H1 (cell line): ENCODE data around the gene SYDE1. TPM values are rescaled to one million over a fixed set of nuclear protein-coding genes. Genes with fewer than 3 reads are reported as not detected.

Experiments
- CTCF ChIA-PET: fragments of 300-600 bp; sonication (Branson Sonifier 250); formaldehyde crosslinking; loops from one replicate; lab custom pipeline; 2021; ENCODE audit not compliant: partially characterized antibody; lab: Charles Lee
- POLR2A ChIA-PET: fragments of 300-600 bp; sonication (Branson Sonifier 250); formaldehyde crosslinking; loops from one replicate; lab custom pipeline; 2021; ENCODE audit warnings: inconsistent platforms; ENCODE audit not compliant: partially characterized antibody; lab: Charles Lee
- DNase-seq, 2 experiments: peaks; one replicate each; pipeline versions ENCODE4 v3.0.0 to v3.0.0-alpha.2; 2010 to 2022; ENCODE audit warnings: low spot score in 2 of 2, low read depth in 1 of 2, mixed read lengths in 1 of 2
- FAIRE-seq: peaks from 2 replicates; lab custom pipeline; 2011; peaks lifted over from hg19 to GRCh38; lab: Jason Lieb, UNC
- H2AFZ ChIP-seq: 2 replicates; pipeline ENCODE4 v1.8.1; 2012; ENCODE audit warnings: low read length, inconsistent platforms
- H2AK5ac ChIP-seq: 2 replicates; pipeline ENCODE4 v1.6.1; 2013; ENCODE audit warnings: low read depth, low read length
- H2BK120ac ChIP-seq: replicated peaks from 2 replicates; pipeline ENCODE3; 2013; ENCODE audit warnings: low read depth, low read length, inconsistent platforms
- H2BK12ac ChIP-seq: 2 replicates; pipeline ENCODE4 v1.6.1; 2013; ENCODE audit warnings: low read depth, low read length
- H2BK15ac ChIP-seq: 2 replicates; pipeline ENCODE4 v1.6.1; 2013; ENCODE audit warnings: low read length
- H2BK20ac ChIP-seq: 2 replicates; pipeline ENCODE4 v1.6.1; 2013; ENCODE audit warnings: low read length
- H2BK5ac ChIP-seq: 2 replicates; pipeline ENCODE4 v1.6.1; 2013; ENCODE audit warnings: low read depth, low read length
- H3K14ac ChIP-seq: 2 replicates; pipeline ENCODE4 v1.6.1; 2013; ENCODE audit warnings: inconsistent platforms; ENCODE audit not compliant: insufficient read length
- H3K18ac ChIP-seq: 2 replicates; pipeline ENCODE4 v1.6.1; 2013; ENCODE audit warnings: low read length; ENCODE audit errors: extremely low read depth
- H3K23ac ChIP-seq: 2 replicates; pipeline ENCODE4 v1.6.1; 2013; ENCODE audit warnings: inconsistent platforms; ENCODE audit not compliant: insufficient read length
- H3K23me2 ChIP-seq: 2 replicates; pipeline ENCODE4 v1.6.1; 2013; ENCODE audit warnings: low read depth, low read length
- H3K27ac ChIP-seq: 2 replicates; pipeline ENCODE4 v1.6.1; 2011; ENCODE audit warnings: low read depth, low read length, inconsistent platforms
- H3K27me3 ChIP-seq, 4 experiments: replicated peaks in 1 of 4; 1 replicate in 1 of 4; 2 replicates in 3 of 4; pipeline versions ENCODE4 v1.6.1 to v1.8.1; 2011 to 2013; ENCODE audit warnings: low read length in 3 of 4, mild to moderate bottlenecking in 3 of 4, inconsistent platforms in 2 of 4, mixed read lengths in 2 of 4, moderate library complexity in 1 of 4; ENCODE audit not compliant: control insufficient read depth in 3 of 4, insufficient read depth in 3 of 4; ENCODE audit errors: extremely low read depth in 1 of 4
- H3K36me3 ChIP-seq, 4 experiments: 2 replicates each; pipeline versions ENCODE4 v1.6.1 to v1.8.1; 2011 to 2013; ENCODE audit warnings: mild to moderate bottlenecking in 4 of 4, low read length in 3 of 4, moderate library complexity in 2 of 4, control low read depth in 1 of 4, inconsistent platforms in 1 of 4; ENCODE audit not compliant: insufficient read depth in 4 of 4, control insufficient read depth in 2 of 4
- H3K4ac ChIP-seq: replicated peaks from 2 replicates; pipeline ENCODE3; 2013; ENCODE audit warnings: low read length, low read depth, mixed read lengths, inconsistent platforms; ENCODE audit not compliant: insufficient read length
- H3K4me1 ChIP-seq, 4 experiments: replicated peaks in 1 of 4; 1 replicate in 1 of 4; 2 replicates in 3 of 4; pipeline versions ENCODE4 v1.6.1 to v1.8.1; 2011 to 2013; ENCODE audit warnings: low read length in 3 of 4, inconsistent platforms in 2 of 4, mixed read lengths in 1 of 4; ENCODE audit not compliant: insufficient read depth in 4 of 4, control insufficient read depth in 3 of 4
- H3K4me2 ChIP-seq, 2 experiments: 2 replicates each; pipeline versions ENCODE4 v1.6.1 to v1.8.1; 2011 to 2013; ENCODE audit warnings: low read depth in 2 of 2, low read length in 2 of 2, control low read depth in 1 of 2, inconsistent platforms in 1 of 2, mild to moderate bottlenecking in 1 of 2; ENCODE audit not compliant: insufficient read depth in 1 of 2
- H3K4me3 ChIP-seq, 4 experiments: fragments of 200-600, 300-600 bp in 1 of 4; sonication (generic), shearing (Covaris generic), sonication (Bioruptor Twin) in 1 of 4; 2 replicates each; pipeline versions ENCODE4 v1.5.1 to v1.8.1; 2011 to 2016; ENCODE audit warnings: low read length in 4 of 4, low read depth in 3 of 4, control low read depth in 2 of 4, inconsistent platforms in 2 of 4, mild to moderate bottlenecking in 2 of 4, mixed read lengths in 1 of 4, moderate library complexity in 1 of 4; ENCODE audit not compliant: insufficient read depth in 2 of 4; ENCODE audit errors: extremely low read depth in 1 of 4
- H3K56ac ChIP-seq: replicated peaks from 2 replicates; pipeline ENCODE3; 2013; ENCODE audit warnings: low read depth, mild to moderate bottlenecking, mixed read lengths, low read length, inconsistent platforms; ENCODE audit not compliant: insufficient read length
- H3K79me1 ChIP-seq: 2 replicates; pipeline ENCODE4 v1.6.1; 2013; ENCODE audit warnings: low read depth, low read length, control low read depth
- H3K79me2 ChIP-seq, 2 experiments: 2 replicates each; pipeline versions ENCODE4 v1.6.1 to v1.8.1; 2012 to 2013; ENCODE audit warnings: low read length in 2 of 2, mild to moderate bottlenecking in 2 of 2, inconsistent platforms in 1 of 2; ENCODE audit not compliant: insufficient read depth in 2 of 2, control insufficient read depth in 1 of 2
- H3K9ac ChIP-seq, 4 experiments: replicated peaks in 1 of 4; 1 replicate in 1 of 4; 2 replicates in 3 of 4; pipeline versions ENCODE4 v1.6.1 to v1.8.1; 2011 to 2013; ENCODE audit warnings: low read depth in 3 of 4, low read length in 3 of 4, control low read depth in 2 of 4, mild to moderate bottlenecking in 2 of 4, moderate library complexity in 2 of 4, inconsistent platforms in 1 of 4; ENCODE audit errors: extremely low read depth in 1 of 4
- H3K9me3 ChIP-seq, 2 experiments: 2 replicates each; pipeline versions ENCODE4 v1.6.1 to v1.8.1; 2012 to 2013; ENCODE audit warnings: mild to moderate bottlenecking in 2 of 2, moderate library complexity in 2 of 2, control low read depth in 1 of 2, inconsistent platforms in 1 of 2, low read depth in 1 of 2, low read length in 1 of 2, mixed read lengths in 1 of 2; ENCODE audit not compliant: insufficient read depth in 2 of 2
- H4K20me1 ChIP-seq, 2 experiments: replicated peaks in 1 of 2; 2 replicates each; pipeline versions ENCODE3 to v1.8.1; 2011 to 2013; ENCODE audit warnings: inconsistent platforms in 2 of 2, low read length in 2 of 2, mild to moderate bottlenecking in 1 of 2; ENCODE audit not compliant: insufficient read depth in 2 of 2, control insufficient read depth in 1 of 2
- H4K5ac ChIP-seq: 2 replicates; pipeline ENCODE4 v1.6.1; 2013; ENCODE audit warnings: low read length, low read depth, mixed read lengths, inconsistent platforms; ENCODE audit not compliant: insufficient read length
- H4K8ac ChIP-seq: 2 replicates; pipeline ENCODE4 v1.8.0; 2013; ENCODE audit warnings: mild to moderate bottlenecking, moderate library complexity, low read length, inconsistent platforms; ENCODE audit not compliant: insufficient read depth; ENCODE audit errors: extremely low read depth
- H4K91ac ChIP-seq: replicated peaks from 2 replicates; pipeline ENCODE3; 2013; ENCODE audit warnings: low read length, mixed read lengths, inconsistent platforms; ENCODE audit not compliant: insufficient read length
- BCL11A ChIP-seq, 2 experiments: IDR thresholded peaks; one replicate each; pipeline ENCODE4 v1.6.1; 2011; ENCODE audit warnings: low read depth in 2 of 2, low read length in 2 of 2, mild to moderate bottlenecking in 2 of 2
- CBX5 ChIP-seq: fragments of 300-800, 300-1000 bp; sonication (generic); IDR thresholded peaks from 2 replicates; pipeline ENCODE4 v1.7.1; 2016; ENCODE audit warnings: antibody characterized with exemption, low read length, low read depth
- CHD2 ChIP-seq: IDR thresholded peaks from 2 replicates; pipeline ENCODE4 v1.6.1; 2012; ENCODE audit warnings: low read length, improper control_type of control experiment
- CREB1 ChIP-seq: IDR thresholded peaks from 2 replicates; pipeline ENCODE4 v1.6.1; 2012; ENCODE audit warnings: inconsistent platforms
- CTCF ChIP-seq, 3 experiments: IDR thresholded peaks; 1 replicate in 2 of 3; 2 replicates in 1 of 3; pipeline versions ENCODE4 v1.5.1 to v1.6.1; 2011; ENCODE audit warnings: low read length in 3 of 3, mild to moderate bottlenecking in 3 of 3, inconsistent platforms in 2 of 3, low read depth in 1 of 3, moderate library complexity in 1 of 3; ENCODE audit not compliant: insufficient read depth in 1 of 3; ENCODE audit errors: control extremely low read depth in 1 of 3
- PHF8 ChIP-seq: fragments of 200-600 bp; sonication (generic); conservative IDR thresholded peaks from 2 replicates; pipeline ENCODE4 v1.7.1; 2012; ENCODE audit warnings: low read depth, mild to moderate bottlenecking, inconsistent platforms, low read length, moderate library complexity
- RAD21 ChIP-seq, 2 experiments: IDR thresholded peaks in 1 of 2; conservative IDR thresholded peaks in 1 of 2; 2 replicates each; pipeline ENCODE4 v1.6.1; 2011; ENCODE audit warnings: low read depth in 2 of 2, low read length in 2 of 2, improper control_type of control experiment in 1 of 2, inconsistent platforms in 1 of 2, mild to moderate bottlenecking in 1 of 2, moderate library complexity in 1 of 2
- SP4 ChIP-seq: IDR thresholded peaks from 2 replicates; pipeline ENCODE4 v1.6.1; 2012; ENCODE audit warnings: low read length, inconsistent platforms
- WGBS, 2 experiments: shearing (Covaris generic) in 1 of 2; methylation state at CpG; one replicate each; pipeline versions ENCODE4 v1.1.6 to v1.1.7; 2013 to 2015; ENCODE audit warnings: low lambda C conversion rate in 2 of 2, mixed read lengths in 2 of 2, inconsistent platforms in 1 of 2, low coverage in 1 of 2, missing lambda C conversion rate in 1 of 2; ENCODE audit not compliant: insufficient replicate concordance in 2 of 2, insufficient coverage in 1 of 2, insufficient read length in 1 of 2; ENCODE audit errors: extremely low coverage in 1 of 2, missing lambda C conversion rate in 1 of 2; 5-methylcytosine and 5-hydroxymethylcytosine counted together
- polyA plus RNA-seq, 7 experiments: library from polyadenylated mRNA; depleted of rRNA in 3 of 7; stranded (reverse) in 5 of 7; unstranded in 2 of 7; fragments of >200 nt in 5 of 7; fragments of 200-250 nt in 2 of 7; gene quantifications; 1 replicate in 5 of 7; 2 replicates in 1 of 7; 4 replicates in 1 of 7; pipeline versions ENCODE4 v1.2.1 to v1.2.3, GENCODE V29; 2011 to 2013; ENCODE audit warnings: missing spikeins in 2 of 7, mixed read lengths in 2 of 7
- total RNA-seq: library from RNA; stranded (reverse); fragmentation: NEBNext Ultra II Directional; extraction: Animal tissue kit (Norgen Biotek cat#: 25700); gene quantifications from 2 replicates; pipeline ENCODE4 v1.2.1, GENCODE V29; 2021

SYDE1 gene
- total and polyA plus RNA-seq, 2 of the 8 experiments (the other 6 are each of a cell fraction or from before 2014, with no cell fraction given) = 12.0 to 16.8 TPM

GRCh38 chr19:15091918-15092753 is 15.1 kb upstream of the SYDE1 start:
- Histone ChIP-seq H3K27ac (no peak overlapping the region), H2BK5ac (no peak overlapping the region), H3K4me1 (no peaks in the 10 kb centered on the region), H2BK15ac (no peak overlapping the region), H2AFZ (peak overlapping the region; percentile 93; the same call in 1 of the 2 replicates), H3K4me2 (no peak overlapping the region), H3K4ac (no peak overlapping the region), H3K4me3 (no peak overlapping the region), H3K9ac (no peak overlapping the region), H3K79me1 (no peaks in the 10 kb centered on the region), H4K5ac (no peak overlapping the region), H3K23me2 (no peaks in the 10 kb centered on the region), H3K14ac (no peak overlapping the region), H3K9me3 (no peaks in the 10 kb centered on the region), H4K91ac (no peak overlapping the region), H4K8ac (no peak overlapping the region), H4K20me1 (no peaks in the 10 kb centered on the region), H3K23ac (no peak overlapping the region), H3K18ac (peak overlapping the region; percentile 48; the same call in 1 of the 2 replicates), H2AK5ac (no peak overlapping the region), H3K36me3 (no peaks in the 10 kb centered on the region), H3K27me3 (peaks cover 0 to 3% (median 0%) of the 10 kb centered on the region in 4 experiments; a peak in 1 of 7 replicates), H2BK120ac (no peak overlapping the region), H2BK12ac (no peak overlapping the region), H3K56ac (no peak overlapping the region), H3K79me2 (no peaks in the 10 kb centered on the region), H2BK20ac (no peak overlapping the region)
- DNase-seq (peak in 1 of 2 experiments; percentile 54), FAIRE-seq (no peak)
- CTCF ChIA-PET = interaction anchor here (0.5 to 5.6 kb wide), 35 partner anchors 9 to 1159 kb away, joined by 3 to 42 read pairs (median 3); partner anchors contain the start of gene OR1I1
- POLR2A ChIA-PET = interaction anchor here (0.9 to 1.4 kb wide), 6 partner anchors 9 to 360 kb away, joined by 3 to 5 read pairs (median 3); no protein-coding TSS in a partner anchor
- WGBS, 2 experiments = 65% methylated on average over 11 of the region's 13 CpGs; no CpG with 5 or more reads in 1 of the 2 experiments
- TF ChIP-seq PHF8 (no peak), CTCF (IDR thresholded peaks at IDR 0.05; ENCODE audit: control extremely low read depth in 1 of 3, insufficient read depth in 1 of 3, low read depth in 1 of 3, low read length in 3 of 3) (peak in 2 of 3 experiments; percentile 50 to 52; a peak in 2 of 4 replicates), RAD21 (IDR thresholded peaks at IDR 0.05 in 1 of 2, conservative IDR thresholded peaks at IDR 0.05 in 1 of 2; ENCODE audit: low read depth in 2 of 2, low read length in 2 of 2) (peak; percentile 69 to 73), CHD2 (no peak), CBX5 (no peak), SP4 (no peak), BCL11A (IDR thresholded peaks at IDR 0.05; ENCODE audit: low read depth in 2 of 2, low read length in 2 of 2) (no peak), CREB1 (no peak)
